Endothelial cell of umbilical vein (primary cell): ENCODE data around the gene FBXO38. TPM values are rescaled to one million over a fixed set of nuclear protein-coding genes. Genes with fewer than 3 reads are reported as not detected.

Experiments used
- BruUV-seq: library from RNA; stranded (reverse); fragments of 400-500 nt; replicated peaks from 2 replicates; lab custom pipeline; 2021; lab: Mats Ljungman, UMichigan
- CTCF ChIA-PET: fragments of 300-600, 350-600 bp; sonication (Branson Sonifier 250); formaldehyde crosslinking; loops from one replicate; lab custom pipeline; 2021; ENCODE audit warnings: antibody characterized with exemption, inconsistent platforms; lab: Charles Lee
- POLR2A ChIA-PET: fragments of 300-600, 350-600 bp; sonication (Branson Sonifier 250); formaldehyde crosslinking; loops from one replicate; lab custom pipeline; 2021; ENCODE audit warnings: antibody characterized with exemption, inconsistent platforms; lab: Charles Lee
- DNase-seq: peaks from one replicate; pipeline ENCODE4 v3.0.0-alpha.2; 2011; ENCODE audit warnings: low read depth, low spot score
- FAIRE-seq: peaks from 2 replicates; lab custom pipeline; 2011; peaks lifted over from hg19 to GRCh38; lab: Jason Lieb, UNC
- H2AFZ ChIP-seq: 2 replicates; pipeline ENCODE4 v1.6.0; 2012; ENCODE audit warnings: low read depth, low read length, control low read depth, inconsistent platforms
- H3K27ac ChIP-seq: 2 replicates; pipeline ENCODE4 v1.5.1; 2011; ENCODE audit warnings: low read depth, mild to moderate bottlenecking, control low read depth, low read length, moderate library complexity; ENCODE audit not compliant: insufficient read depth
- H3K27me3 ChIP-seq, 2 experiments: 2 replicates each; pipeline versions ENCODE4 v1.6.0 to v1.6.1; 2011; ENCODE audit warnings: low read length in 2 of 2, mixed read lengths in 1 of 2; ENCODE audit not compliant: control insufficient read depth in 2 of 2, insufficient read depth in 2 of 2
- H3K36me3 ChIP-seq, 2 experiments: 2 replicates in 1 of 2; 3 replicates in 1 of 2; pipeline ENCODE4 v1.5.1; 2011; ENCODE audit warnings: low read length in 2 of 2, mild to moderate bottlenecking in 1 of 2, moderate library complexity in 1 of 2; ENCODE audit not compliant: control insufficient read depth in 2 of 2, insufficient read depth in 2 of 2; ENCODE audit errors: extremely low read depth in 1 of 2
- H3K4me1 ChIP-seq: 3 replicates; pipeline ENCODE4 v1.5.1; 2011; ENCODE audit warnings: mild to moderate bottlenecking, low read length; ENCODE audit not compliant: control insufficient read depth, insufficient read depth; ENCODE audit errors: extremely low read depth
- H3K4me2 ChIP-seq: 2 replicates; pipeline ENCODE4 v1.6.1; 2011; ENCODE audit warnings: low read length, control low read depth, mixed read lengths; ENCODE audit not compliant: insufficient read depth
- H3K4me3 ChIP-seq, 3 experiments: fragments of 200-600 bp in 1 of 3; sonication (generic), shearing (Covaris generic) in 1 of 3; replicated peaks in 1 of 3; 2 replicates each; pipeline ENCODE4 v1.5.1; 2011 to 2016; ENCODE audit warnings: control low read depth in 3 of 3, low read length in 3 of 3, mild to moderate bottlenecking in 2 of 3, inconsistent platforms in 1 of 3, low read depth in 1 of 3, moderate library complexity in 1 of 3; ENCODE audit not compliant: insufficient read depth in 1 of 3
- H3K79me2 ChIP-seq: 2 replicates; pipeline ENCODE4 v1.6.0; 2012; ENCODE audit warnings: low read length, inconsistent platforms; ENCODE audit not compliant: control insufficient read depth, insufficient read depth
- H3K9ac ChIP-seq: replicated peaks from 2 replicates; pipeline ENCODE3; 2011; ENCODE audit warnings: low read length, control low read depth; ENCODE audit not compliant: insufficient read depth; ENCODE audit errors: extremely low read depth
- H3K9me1 ChIP-seq: replicated peaks from 3 replicates; pipeline ENCODE4 v1.6.0; 2011; ENCODE audit warnings: mild to moderate bottlenecking, low read length; ENCODE audit not compliant: control insufficient read depth, insufficient read depth; ENCODE audit errors: extremely low read depth
- H3K9me3 ChIP-seq: replicated peaks from 2 replicates; pipeline ENCODE4 v1.5.1; 2012; ENCODE audit warnings: low read length, inconsistent platforms; ENCODE audit not compliant: control insufficient read depth, insufficient read depth
- H4K20me1 ChIP-seq: replicated peaks from 2 replicates; pipeline ENCODE3; 2011; ENCODE audit warnings: mild to moderate bottlenecking, low read length; ENCODE audit not compliant: control insufficient read depth, insufficient read depth; ENCODE audit errors: extremely low read depth
- CTCF ChIP-seq, 2 donors: IDR thresholded peaks; 1 replicate in 1 of 2; 2 replicates in 1 of 2; pipeline ENCODE4 v1.5.1; 2011; ENCODE audit warnings: low read length in 2 of 2, mild to moderate bottlenecking in 2 of 2, moderate library complexity in 2 of 2, control low read depth in 1 of 2, inconsistent platforms in 1 of 2, low read depth in 1 of 2; ENCODE audit not compliant: insufficient read depth in 1 of 2; ENCODE audit errors: extremely low read depth in 1 of 2
- EZH2 ChIP-seq: IDR thresholded peaks from 2 replicates; pipeline ENCODE4 v1.6.1; 2012; ENCODE audit warnings: borderline replicate concordance, low read depth, mild to moderate bottlenecking, moderate library complexity, low read length, inconsistent platforms; ENCODE audit not compliant: severe bottlenecking
- FOS ChIP-seq: IDR thresholded peaks from 2 replicates; pipeline ENCODE4 v1.6.1; 2011; ENCODE audit warnings: mild to moderate bottlenecking, low read length, moderate library complexity, borderline replicate concordance; ENCODE audit not compliant: insufficient read depth
- GATA2 ChIP-seq: IDR thresholded peaks from 2 replicates; pipeline ENCODE4 v1.7.0; 2011; ENCODE audit warnings: low read depth, mild to moderate bottlenecking, moderate library complexity, mixed read lengths, low read length; ENCODE audit not compliant: insufficient read length, insufficient read depth
- JUN ChIP-seq: IDR thresholded peaks from 2 replicates; pipeline ENCODE4 v1.6.1; 2011; ENCODE audit warnings: borderline replicate concordance, low read depth; ENCODE audit not compliant: insufficient read length, insufficient read depth
- MAX ChIP-seq: IDR thresholded peaks from 2 replicates; pipeline ENCODE4 v1.6.1; 2011; ENCODE audit not compliant: insufficient read depth, insufficient read length
- MYC ChIP-seq: IDR thresholded peaks from one replicate; pipeline ENCODE4 v1.6.1; 2011; ENCODE audit warnings: mild to moderate bottlenecking, low read depth, low read length
- POLR2A ChIP-seq: IDR thresholded peaks from 2 replicates; pipeline ENCODE4 v1.6.1; 2012; ENCODE audit warnings: low read depth, mild to moderate bottlenecking, control low read depth, low read length
- POLR2AphosphoS5 ChIP-seq: IDR thresholded peaks from 2 replicates; pipeline ENCODE4 v1.6.1; 2012; ENCODE audit warnings: low read depth, mild to moderate bottlenecking, control low read depth, low read length, moderate library complexity; ENCODE audit not compliant: insufficient read depth
- dilution Hi-C: fragments of 300-500 bp; cut with MboI; formaldehyde crosslinking; loops from one replicate; pipeline ENCODE4 v1.15.0; 2019; ENCODE audit warnings: low sequenced_read_pairs; ENCODE audit not compliant: extremely low pct_ligation_motif_present
- intact Hi-C: fragments of 100-400 bp; cut with micrococcal nuclease; formaldehyde crosslinking; loops from one replicate; pipeline ENCODE4 v1.10.0; 2022
- polyA plus RNA-seq, 4 experiments: library from polyadenylated mRNA; depleted of rRNA in 3 of 4; stranded (reverse) in 3 of 4; unstranded in 1 of 4; fragments of >200 nt; gene quantifications; 2 replicates each; pipeline versions ENCODE4 v1.2.1 to v1.2.3, GENCODE V29; 2011 to 2012; ENCODE audit warnings: missing spikeins in 1 of 4
- total RNA-seq: library from RNA; stranded (reverse); gene quantifications from 2 replicates; pipeline ENCODE4 v1.2.3, GENCODE V29; 2021

FBXO38 gene
- total and polyA plus RNA-seq, 2 donors (not counting 3 experiments of a cell fraction or from before 2014, with no cell fraction given), result 18.6 to 65.6 TPM

GRCh38 chr5:148343603-148344487, 39.9 kb upstream of the FBXO38 start:
- H3K9me3 ChIP-seq, result no peaks in the 10 kb centered on the region
- dilution Hi-C loops, result no loop called here
- no peaks in the 10 kb centered on the region for H3K4me1 ChIP-seq
- intact Hi-C loops, result no loop called here
- no peaks in the 10 kb centered on the region for H3K27me3 ChIP-seq
- no peaks in the 10 kb centered on the region for H3K79me2 ChIP-seq
- H3K4me2 ChIP-seq, result no peak overlapping the region
- DNase-seq (no peak), FAIRE-seq (no peak)
- ChIA-PET POLR2A (no interaction called here), CTCF (no interaction called here)
- TF ChIP-seq JUN (no peak), GATA2 (no peak), POLR2A (no peak), FOS (no peak), MAX (no peak), EZH2 (no peak), MYC (no peak), POLR2AphosphoS5 (no peak), CTCF (IDR thresholded peaks at IDR 0.05; ENCODE audit: extremely low read depth in 1 of 2, insufficient read depth in 1 of 2, low read depth in 1 of 2, low read length in 2 of 2) (no peak)
- H4K20me1 ChIP-seq, result no peaks in the 10 kb centered on the region
- no peaks in the 10 kb centered on the region for H3K36me3 ChIP-seq
- H3K9me1 ChIP-seq, result no peaks in the 10 kb centered on the region
- H3K4me3 ChIP-seq, result no peak overlapping the region
- no TSS peak for BruUV-seq
- no peak overlapping the region for H3K9ac ChIP-seq
- H2AFZ ChIP-seq, result no peak overlapping the region
- H3K27ac ChIP-seq, result no peak overlapping the region
